SU-DHL-6 (cell line): ENCODE measurements around the gene IL17REL.

Experiments used
- H2AFZ ChIP-seq: fragments of 200-600 bp; sonication (generic); 2 replicates; pipeline ENCODE4 v1.6.1; 2014; ENCODE audit warnings: low read depth, mild to moderate bottlenecking, moderate library complexity, mixed read lengths, antibody characterized with exemption, low read length; ENCODE audit not compliant: severe bottlenecking
- H3F3A ChIP-seq: fragments of 200-600 bp; shearing (Covaris generic); 2 replicates; pipeline ENCODE4 v1.6.0; 2016; ENCODE audit warnings: antibody characterized with exemption, mild to moderate bottlenecking; ENCODE audit not compliant: insufficient read depth
- H3K27ac ChIP-seq: fragments of 200-600 bp; sonication (generic); 2 replicates; pipeline ENCODE4 v1.5.1; 2016; ENCODE audit warnings: low read depth, mild to moderate bottlenecking, low read length, moderate library complexity, mixed read lengths
- H3K27me3 ChIP-seq: fragments of 200-600 bp; sonication (generic), shearing (Covaris generic); 2 replicates; pipeline ENCODE4 v1.6.0; 2014; ENCODE audit warnings: mild to moderate bottlenecking, low read length
- H3K36me3 ChIP-seq: fragments of 200-600 bp; sonication (generic); 2 replicates; pipeline ENCODE4 v1.6.1; 2014; ENCODE audit warnings: mild to moderate bottlenecking, low read length, mixed read lengths
- H3K4me2 ChIP-seq: fragments of 300-600, 200-600 bp; shearing (Covaris generic), sonication (generic); 2 replicates; pipeline ENCODE4 v1.6.0; 2014; ENCODE audit warnings: low read length, low read depth, mild to moderate bottlenecking; ENCODE audit not compliant: poor library complexity, severe bottlenecking
- H3K4me3 ChIP-seq: fragments of 200-600 bp; sonication (generic); 2 replicates; pipeline ENCODE4 v1.5.1; 2014; ENCODE audit warnings: antibody characterized with exemption, low read length, mild to moderate bottlenecking, mixed read lengths; ENCODE audit not compliant: insufficient read depth, poor library complexity, severe bottlenecking
- H3K79me2 ChIP-seq: fragments of 200-600 bp; sonication (generic); 2 replicates; pipeline ENCODE4 v1.6.1; 2014; ENCODE audit warnings: mild to moderate bottlenecking, low read length, moderate library complexity; ENCODE audit not compliant: insufficient read depth
- H3K9ac ChIP-seq: fragments of 200-600 bp; sonication (generic); 2 replicates; pipeline ENCODE4 v1.7.0; 2014; ENCODE audit warnings: mild to moderate bottlenecking, low read length
- H3K9me2 ChIP-seq: fragments of 200-600 bp; sonication (generic); replicated peaks from 2 replicates; pipeline ENCODE4 v1.6.1; 2014; ENCODE audit warnings: low read length; ENCODE audit not compliant: insufficient read depth
- H3K9me3 ChIP-seq: fragments of 200-600 bp; sonication (generic); 2 replicates; pipeline ENCODE4 v1.6.1; 2014; ENCODE audit warnings: low read length, mixed read lengths; ENCODE audit not compliant: insufficient read depth
- H4K20me1 ChIP-seq: fragments of 200-600 bp; sonication (generic); 2 replicates; pipeline ENCODE4 v1.6.1; 2014; ENCODE audit warnings: low read depth, mild to moderate bottlenecking, antibody characterized with exemption, low read length, moderate library complexity, mixed read lengths
- CTCF ChIP-seq: fragments of 200-600 bp; sonication (generic); IDR thresholded peaks from one replicate; pipeline ENCODE4 v1.5.1; 2017; ENCODE audit warnings: antibody characterized with exemption, mild to moderate bottlenecking, low read length, moderate library complexity; ENCODE audit not compliant: insufficient read depth, poor library complexity, severe bottlenecking
- EZH2phosphoT487 ChIP-seq: fragments of 200-600 bp; sonication (generic), shearing (Covaris generic); conservative IDR thresholded peaks from 2 replicates; pipeline ENCODE4 v1.6.1; 2018; ENCODE audit warnings: mild to moderate bottlenecking, antibody characterized with exemption, low read length, moderate library complexity, mixed read lengths

Gene IL17REL

DNA sequence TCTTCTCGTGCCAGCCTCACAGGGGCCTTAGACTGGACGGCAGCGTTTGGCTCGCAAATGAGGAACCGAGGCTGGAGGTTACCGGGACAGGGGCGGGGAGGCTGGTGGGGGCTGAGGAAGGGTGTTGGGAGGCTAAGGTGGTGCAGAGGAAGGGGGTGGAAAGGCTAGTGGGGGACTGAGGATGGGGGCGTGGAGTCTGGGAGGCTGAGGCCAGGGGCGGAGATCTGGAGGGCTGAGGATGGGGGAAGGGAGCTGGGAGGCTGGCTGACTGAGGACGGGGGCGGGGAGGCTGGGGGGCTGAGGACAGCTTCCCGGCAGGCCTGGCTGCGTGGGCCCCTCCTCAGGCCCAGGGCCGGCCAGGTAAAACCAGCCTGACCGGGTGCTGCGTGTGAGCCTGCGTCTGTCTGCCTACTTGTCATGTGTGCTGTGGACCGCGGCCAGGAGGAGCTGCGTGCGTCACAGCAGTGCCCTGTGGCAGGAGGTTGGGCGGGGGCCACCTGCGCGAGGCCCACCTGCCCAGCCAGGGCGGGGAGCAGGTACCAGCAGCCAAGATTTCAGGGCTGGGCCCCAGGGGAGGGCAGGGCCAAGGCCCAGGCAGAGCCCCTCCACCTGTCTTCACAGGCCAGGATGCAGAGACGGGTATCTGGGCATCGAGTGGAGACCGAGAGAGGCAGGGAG, 61.4 kb downstream of the IL17REL start:
- H3K4me3 ChIP-seq, result no peak overlapping the region
- TF ChIP-seq EZH2phosphoT487, result no peak
- no peak for TF ChIP-seq CTCF
- no peaks in the 10 kb centered on the region for H3K27me3 ChIP-seq
- no peak overlapping the region for H3K4me2 ChIP-seq
- H3K9me3 ChIP-seq, result no peaks in the 10 kb centered on the region
- H3K36me3 ChIP-seq, result no peaks in the 10 kb centered on the region
- H3K27ac ChIP-seq, result no peak overlapping the region
- no peaks in the 10 kb centered on the region for H3F3A ChIP-seq
- no peak overlapping the region for H2AFZ ChIP-seq
- H3K9me2 ChIP-seq, result no peaks in the 10 kb centered on the region
- H4K20me1 ChIP-seq, result no peaks in the 10 kb centered on the region
- no peaks in the 10 kb centered on the region for H3K79me2 ChIP-seq
- no peak overlapping the region for H3K9ac ChIP-seq

- no peaks in the 10 kb centered on the region for H3K9me2 ChIP-seq
- H3F3A ChIP-seq, result no peaks in the 10 kb centered on the region
- no peaks in the 10 kb centered on the region for H3K79me2 ChIP-seq
- no peaks in the 10 kb centered on the region for H3K36me3 ChIP-seq
- no peak overlapping the region for H2AFZ ChIP-seq
- H3K9ac ChIP-seq, result no peak overlapping the region
- H3K4me3 ChIP-seq, result no peak overlapping the region
- no peaks in the 10 kb centered on the region for H4K20me1 ChIP-seq
- H3K27me3 ChIP-seq, result no peaks in the 10 kb centered on the region
- H3K9me3 ChIP-seq, result no peaks in the 10 kb centered on the region
- H3K27ac ChIP-seq, result no peak overlapping the region
- H3K4me2 ChIP-seq, result no peak overlapping the region
- TF ChIP-seq CTCF (no peak), EZH2phosphoT487 (no peak)
Observed at GRCh38 chr22:49950396-49950994, 62.1 kb downstream of the IL17REL start.

- H3K9me3 ChIP-seq, result no peaks in the 10 kb centered on the region
- H3K27me3 ChIP-seq, result no peaks in the 10 kb centered on the region
- H3F3A ChIP-seq, result no peaks in the 10 kb centered on the region
- H3K36me3 ChIP-seq, result no peaks in the 10 kb centered on the region
- no peaks in the 10 kb centered on the region for H4K20me1 ChIP-seq
- H3K9ac ChIP-seq, result no peak overlapping the region
- H3K4me3 ChIP-seq, result no peak overlapping the region
- TF ChIP-seq EZH2phosphoT487 (no peak), CTCF (no peak)
- no peak overlapping the region for H3K27ac ChIP-seq
- H3K79me2 ChIP-seq, result no peaks in the 10 kb centered on the region
- H2AFZ ChIP-seq, result no peak overlapping the region
- H3K4me2 ChIP-seq, result no peak overlapping the region
- H3K9me2 ChIP-seq, result no peaks in the 10 kb centered on the region
Observed at GRCh38 chr22:49949914-49950292, 62.7 kb downstream of the IL17REL start.
